HG02759 (cell line): ENCODE measurements around the gene ME2.
"Not testable (repeated sequence)": the region's sequence is repeated elsewhere in the genome, so short reads cannot be mapped to it uniquely, and the experiment has no call there.

ENCODE experiments used
- ATAC-seq: cut with Tn5 transposase; IDR thresholded peaks from one replicate; pipeline ENCODE4 v1.9.1; 2021; ENCODE audit warnings: mild to moderate bottlenecking, moderate library complexity; ENCODE audit not compliant: unreplicated experiment

The ME2 gene

GRCh38 chr18:50911006-50911405 lies 32.1 kb downstream of the ME2 start:
- no peak for ATAC-seq

- ATAC-seq, result no peak
Measured at GRCh38 chr18:50917021-50917420, 38.1 kb downstream of the ME2 start.

- no peak for ATAC-seq
Measured at GRCh38 chr18:50918153-50918552, 39.2 kb downstream of the ME2 start.

GRCh38 chr18:50924372-50924771 lies 45.5 kb downstream of the ME2 start:
- ATAC-seq, result no peak

GRCh38 chr18:50926521-50926920 lies 47.6 kb downstream of the ME2 start:
- ATAC-seq, result no peak

- no peak for ATAC-seq
Measured at GRCh38 chr18:50928551-50928950, 49.6 kb downstream of the ME2 start.

GRCh38 chr18:50933684-50934083 lies 54.8 kb downstream of the ME2 start:
- no peak for ATAC-seq

- ATAC-seq, result no peak
Measured at GRCh38 chr18:50934545-50935211, 55.8 kb downstream of the ME2 start.

- ATAC-seq, result no peak
Measured at GRCh38 chr18:50935493-50936191, 56.7 kb downstream of the ME2 start.

- no peak for ATAC-seq
Measured at GRCh38 chr18:50937183-50937582, 58.3 kb downstream of the ME2 start.

- no peak for ATAC-seq
Measured at GRCh38 chr18:50938912-50939311, 60.0 kb downstream of the ME2 start.

GRCh38 chr18:50944245-50944932 lies 65.5 kb downstream of the ME2 start:
- no peak for ATAC-seq

GRCh38 chr18:50945918-50946317 lies 67.0 kb downstream of the ME2 start:
- not testable (repeated sequence) for ATAC-seq

- ATAC-seq, result no peak
Measured at GRCh38 chr18:50947899-50948298, 69.0 kb downstream of the ME2 start.

GRCh38 chr18:50949185-50949584 lies 70.3 kb downstream of the ME2 start:
- no peak for ATAC-seq

- no peak for ATAC-seq
Measured at GRCh38 chr18:50950626-50951025, 71.7 kb downstream of the ME2 start.

- no peak for ATAC-seq
Measured at GRCh38 chr18:50953822-50954221, 74.9 kb downstream of the ME2 start.

GRCh38 chr18:50955253-50955652 lies 76.3 kb downstream of the ME2 start:
- ATAC-seq, result no peak

- no peak for ATAC-seq
Measured at GRCh38 chr18:50956116-50956515, 77.2 kb downstream of the ME2 start.

GRCh38 chr18:50961974-50962373 lies 83.1 kb downstream of the ME2 start:
- no peak for ATAC-seq

GRCh38 chr18:50967714-50968661 lies 89.1 kb downstream of the ME2 start, which contains the start of gene ELAC1:
ELAC1 (plus strand) TSS chr18:50968040; CDS start chr18:50974405, 6,365 bp downstream.
- ATAC-seq, result peak; percentile 96
